ENCODE results near the gene SEMA4C. TPM values are rescaled to one million over a fixed set of nuclear protein-coding genes. Genes with fewer than 3 reads are reported as not detected.
A peak's percentile ranks its signal among the peaks of the same experiment; 100 is the strongest.

The SEMA4C gene
- total and polyA plus RNA-seq, 9 of the 15 experiments (the other 6 are each of a cell fraction or from before 2014, with no cell fraction given): 0.32 to 59.7 (median 23.9) TPM

- TF ChIP-seq GMEB1 (CRISPR knock-in tag; IDR thresholded peaks at IDR 0.05) (peak; percentile 99), CUX1 (CRISPR knock-in tag; IDR thresholded peaks at IDR 0.05) (no peak), MAX (CRISPR knock-in tag; IDR thresholded peaks at IDR 0.05) (peak; percentile 77), L3MBTL2 (IDR thresholded peaks at IDR 0.05) (no peak), ARID4B (CRISPR knock-in tag; IDR thresholded peaks at IDR 0.05) (peak; percentile 58; the same call in 1 of the 2 replicates), ELF4 (CRISPR knock-in tag; IDR thresholded peaks at IDR 0.05) (0 out of 2 replicates have a peak, but pooled peaks have one; percentile 8), ZKSCAN1 (IDR thresholded peaks at IDR 0.05; ENCODE audit: low read depth, low read length) (peak; percentile 22; the same call in 1 of the 2 replicates), KDM4B (IDR thresholded peaks at IDR 0.05; ENCODE audit: borderline replicate concordance in 2 of 2, low read depth in 1 of 2) (no peak), ZNF184 (CRISPR knock-in tag; IDR thresholded peaks at IDR 0.05) (no peak), NCOR1 (IDR thresholded peaks at IDR 0.05) (no peak), SAFB2 (IDR thresholded peaks at IDR 0.05; ENCODE audit: borderline replicate concordance, low read depth, low read length, severe bottlenecking) (no peak), MTF1 (CRISPR knock-in tag; IDR thresholded peaks at IDR 0.05; ENCODE audit: borderline replicate concordance) (no peak), HDAC2 (IDR thresholded peaks at IDR 0.05) (no peak), MBD2 (IDR thresholded peaks at IDR 0.05; ENCODE audit: borderline replicate concordance, low read depth) (peak; percentile 98)
Observed at GRCh38 chr2:96857667-96858372, 12.1 kb downstream of the SEMA4C start, which contains the start of gene ANKRD39 (continued).
